ENCODE measurements around the gene WNT3A.

DNA sequence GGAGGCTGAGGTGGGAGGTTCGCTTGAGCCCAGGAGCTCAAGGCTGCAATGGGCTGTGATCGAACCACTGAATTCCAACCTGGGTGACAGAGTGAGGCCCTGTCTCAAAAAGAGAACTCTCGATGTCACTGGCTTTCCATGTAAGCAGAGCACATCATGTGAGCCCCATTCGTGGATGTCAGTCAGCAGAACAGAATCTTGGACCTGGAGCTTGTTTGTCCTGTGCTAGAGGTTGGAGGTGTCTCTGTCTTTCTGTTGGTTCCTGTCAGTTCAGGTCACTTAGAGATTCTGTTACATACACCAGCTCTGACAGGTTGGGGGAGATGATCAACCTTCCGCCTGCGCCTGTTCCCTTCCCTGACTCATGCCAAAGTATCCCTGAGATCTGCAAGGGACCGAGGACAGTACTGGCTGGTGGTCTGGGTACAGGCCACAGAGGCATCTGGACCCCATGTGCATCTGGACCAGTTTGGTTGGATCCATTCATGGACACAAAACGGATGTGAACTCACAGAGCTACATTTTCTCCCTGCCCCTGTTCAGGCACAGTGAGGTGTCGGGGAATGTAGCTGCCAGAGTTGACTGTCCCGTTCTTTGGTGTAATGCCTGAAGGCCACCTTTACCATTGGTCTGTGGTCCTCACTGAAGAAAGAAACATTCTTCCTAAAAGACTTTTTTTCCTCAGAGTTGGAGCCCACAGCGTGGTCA is 85.7 kb downstream of the WNT3A start:
- TF ChIP-seq EZH2 (IDR thresholded peaks at IDR 0.05; ENCODE audit: low read depth, unreplicated experiment) (no peak), ZNF331 (CRISPR knock-in tag; IDR thresholded peaks at IDR 0.05; ENCODE audit: low read depth) (no peak), EZH2phosphoT487 (IDR thresholded peaks at IDR 0.05; ENCODE audit: unreplicated experiment) (no peak), ZNF114 (CRISPR knock-in tag; IDR thresholded peaks at IDR 0.05) (no peak), STAT1 (IDR thresholded peaks at IDR 0.05; ENCODE audit: unreplicated experiment) (no peak), POLR2AphosphoS5 (IDR thresholded peaks at IDR 0.05; ENCODE audit: low read depth) (no peak)
- TF ChIP-seq, protein P1, sequence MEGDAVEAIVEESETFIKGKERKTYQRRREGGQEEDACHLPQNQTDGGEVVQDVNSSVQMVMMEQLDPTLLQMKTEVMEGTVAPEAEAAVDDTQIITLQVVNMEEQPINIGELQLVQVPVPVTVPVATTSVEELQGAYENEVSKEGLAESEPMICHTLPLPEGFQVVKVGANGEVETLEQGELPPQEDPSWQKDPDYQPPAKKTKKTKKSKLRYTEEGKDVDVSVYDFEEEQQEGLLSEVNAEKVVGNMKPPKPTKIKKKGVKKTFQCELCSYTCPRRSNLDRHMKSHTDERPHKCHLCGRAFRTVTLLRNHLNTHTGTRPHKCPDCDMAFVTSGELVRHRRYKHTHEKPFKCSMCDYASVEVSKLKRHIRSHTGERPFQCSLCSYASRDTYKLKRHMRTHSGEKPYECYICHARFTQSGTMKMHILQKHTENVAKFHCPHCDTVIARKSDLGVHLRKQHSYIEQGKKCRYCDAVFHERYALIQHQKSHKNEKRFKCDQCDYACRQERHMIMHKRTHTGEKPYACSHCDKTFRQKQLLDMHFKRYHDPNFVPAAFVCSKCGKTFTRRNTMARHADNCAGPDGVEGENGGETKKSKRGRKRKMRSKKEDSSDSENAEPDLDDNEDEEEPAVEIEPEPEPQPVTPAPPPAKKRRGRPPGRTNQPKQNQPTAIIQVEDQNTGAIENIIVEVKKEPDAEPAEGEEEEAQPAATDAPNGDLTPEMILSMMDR (conservative IDR thresholded peaks at IDR 0.05; ENCODE audit: low read depth in 2 of 2): no peak
- TF ChIP-seq, protein P2, sequence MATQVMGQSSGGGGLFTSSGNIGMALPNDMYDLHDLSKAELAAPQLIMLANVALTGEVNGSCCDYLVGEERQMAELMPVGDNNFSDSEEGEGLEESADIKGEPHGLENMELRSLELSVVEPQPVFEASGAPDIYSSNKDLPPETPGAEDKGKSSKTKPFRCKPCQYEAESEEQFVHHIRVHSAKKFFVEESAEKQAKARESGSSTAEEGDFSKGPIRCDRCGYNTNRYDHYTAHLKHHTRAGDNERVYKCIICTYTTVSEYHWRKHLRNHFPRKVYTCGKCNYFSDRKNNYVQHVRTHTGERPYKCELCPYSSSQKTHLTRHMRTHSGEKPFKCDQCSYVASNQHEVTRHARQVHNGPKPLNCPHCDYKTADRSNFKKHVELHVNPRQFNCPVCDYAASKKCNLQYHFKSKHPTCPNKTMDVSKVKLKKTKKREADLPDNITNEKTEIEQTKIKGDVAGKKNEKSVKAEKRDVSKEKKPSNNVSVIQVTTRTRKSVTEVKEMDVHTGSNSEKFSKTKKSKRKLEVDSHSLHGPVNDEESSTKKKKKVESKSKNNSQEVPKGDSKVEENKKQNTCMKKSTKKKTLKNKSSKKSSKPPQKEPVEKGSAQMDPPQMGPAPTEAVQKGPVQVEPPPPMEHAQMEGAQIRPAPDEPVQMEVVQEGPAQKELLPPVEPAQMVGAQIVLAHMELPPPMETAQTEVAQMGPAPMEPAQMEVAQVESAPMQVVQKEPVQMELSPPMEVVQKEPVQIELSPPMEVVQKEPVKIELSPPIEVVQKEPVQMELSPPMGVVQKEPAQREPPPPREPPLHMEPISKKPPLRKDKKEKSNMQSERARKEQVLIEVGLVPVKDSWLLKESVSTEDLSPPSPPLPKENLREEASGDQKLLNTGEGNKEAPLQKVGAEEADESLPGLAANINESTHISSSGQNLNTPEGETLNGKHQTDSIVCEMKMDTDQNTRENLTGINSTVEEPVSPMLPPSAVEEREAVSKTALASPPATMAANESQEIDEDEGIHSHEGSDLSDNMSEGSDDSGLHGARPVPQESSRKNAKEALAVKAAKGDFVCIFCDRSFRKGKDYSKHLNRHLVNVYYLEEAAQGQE (IDR thresholded peaks at IDR 0.05; ENCODE audit: unreplicated experiment): no peak

Data from GM23338 (cell line).